Posterior cingulate gyrus (tissue), 11 donors: ENCODE measurements around the gene RAD51B.

Experiments
- DNase-seq, 10 donors: peaks; one replicate each; pipeline versions ENCODE4 v3.0.0 to v3.0.0-alpha.2; 2020 to 2021; ENCODE audit warnings: mixed read lengths in 3 of 10
- intact Hi-C: fragments of 100-400 bp; cut with DNase I; formaldehyde crosslinking; loops from one replicate; pipeline ENCODE4 v1.15.1; 2023

Gene RAD51B

GRCh38 chr14:68577802-68578541 is 758.4 kb downstream of the RAD51B start:
- intact Hi-C loops: no loop called here
- peak in 1 of 10 donors; percentile 56 for DNase-seq

DNA sequence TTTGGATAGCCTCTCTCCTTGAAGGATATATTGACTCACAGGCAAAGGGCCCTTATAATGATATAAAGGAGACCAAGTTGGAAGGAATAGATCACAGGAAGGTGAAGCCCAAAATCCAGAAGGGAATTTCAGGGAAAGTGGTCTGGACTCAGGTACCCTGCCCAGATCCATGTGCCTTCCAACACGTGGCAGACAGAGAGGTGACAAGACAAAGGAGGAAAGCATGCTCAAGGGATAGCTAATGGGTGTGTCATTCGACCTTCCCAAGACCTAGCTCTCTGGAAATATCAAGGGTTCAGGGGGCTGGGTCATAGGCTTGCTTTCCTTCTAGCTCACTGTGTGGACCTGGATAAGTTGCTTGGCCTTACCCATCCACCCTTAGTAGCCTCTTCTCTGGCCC is 759.0 kb downstream of the RAD51B start:
- peak in 1 of 10 donors; percentile 36 for DNase-seq
- intact Hi-C loops: no loop called here

GRCh38 chr14:68580096-68580645 is 760.6 kb downstream of the RAD51B start:
- intact Hi-C loops: no loop called here

DNA sequence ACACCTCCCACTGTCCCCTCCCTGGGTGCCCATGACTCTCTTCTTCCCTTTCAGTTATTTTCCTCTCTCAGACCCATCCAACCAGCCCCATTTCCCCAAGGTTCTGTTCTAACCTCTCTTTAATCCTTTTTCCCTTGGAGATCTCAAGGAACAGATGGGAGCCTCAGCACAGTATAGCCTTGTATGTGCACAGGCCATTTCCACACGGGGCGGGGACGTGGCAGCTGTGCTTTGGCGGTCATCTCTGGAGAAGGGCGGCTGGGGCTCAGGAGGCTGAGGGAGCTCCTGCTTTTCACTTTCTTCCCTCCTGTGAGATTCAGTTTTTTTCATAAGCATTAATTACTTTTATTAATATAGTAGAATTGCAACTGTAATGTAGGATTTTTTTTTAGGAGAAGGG is 761.1 kb downstream of the RAD51B start:
- DNase-seq: peak in 1 of 10 donors; percentile 57
- intact Hi-C loops: no loop called here

More at GRCh38 chr14:68580096-68580645, 760.6 kb downstream of the RAD51B start:
- DNase-seq: peak in 1 of 10 donors; percentile 44

DNA sequence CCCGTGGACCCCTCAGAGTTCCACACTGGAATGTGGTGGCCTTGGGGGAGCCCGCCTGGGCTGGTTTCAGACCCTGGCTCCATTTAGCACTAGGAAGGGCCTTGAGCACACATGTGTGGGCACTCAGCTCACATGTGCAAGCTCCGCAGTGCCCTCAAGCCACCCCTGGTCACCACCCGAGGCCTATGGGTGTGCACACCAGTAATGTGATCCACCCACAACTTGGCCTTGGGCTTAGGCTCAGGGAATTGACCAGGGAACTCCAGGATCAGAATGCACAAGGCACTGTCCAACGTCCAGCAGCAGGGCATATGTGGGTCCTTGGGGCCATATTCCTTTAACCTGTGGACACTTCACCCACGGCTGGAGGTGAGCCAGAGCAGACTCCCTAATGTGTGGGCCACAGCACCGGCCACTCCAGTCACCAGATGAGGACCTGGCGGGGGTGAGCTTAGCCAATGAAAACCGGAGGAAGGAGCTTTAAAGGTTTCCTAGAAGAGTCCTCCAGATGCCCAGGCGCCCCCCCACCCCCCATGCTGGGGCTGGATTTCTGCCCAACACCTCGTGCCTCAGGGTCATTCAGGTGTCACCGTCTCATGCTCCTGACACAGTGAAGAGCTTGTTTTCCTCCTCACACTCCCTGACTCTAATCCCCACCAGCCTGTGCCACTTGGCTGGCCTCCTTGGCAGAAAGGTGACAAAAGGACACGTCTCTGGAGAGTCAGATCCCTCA is 764.1 kb downstream of the RAD51B start:
- peak in 1 of 10 donors; percentile 80 for DNase-seq

DNA sequence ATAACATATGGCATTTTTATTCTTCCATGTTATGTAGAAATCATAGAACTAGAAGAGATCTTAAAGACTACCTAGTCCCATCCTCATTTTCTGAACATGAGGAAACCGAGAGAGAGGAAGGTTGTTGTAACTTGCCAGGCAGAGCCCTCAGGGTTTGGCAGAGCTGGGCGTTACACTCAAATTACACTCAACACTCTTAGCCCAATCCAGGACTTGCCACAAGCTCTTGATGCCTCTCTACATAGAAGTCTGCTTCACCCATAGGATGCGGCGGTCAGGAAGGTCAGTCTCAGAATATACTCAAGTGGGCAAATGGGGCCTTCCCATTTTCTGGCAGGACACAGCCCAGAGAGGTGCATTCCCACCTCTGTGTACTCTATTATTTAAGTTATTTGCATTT is 765.2 kb downstream of the RAD51B start:
- intact Hi-C loops: no loop called here
- DNase-seq: peak in 1 of 10 donors; percentile 27

More for the DNA sequence above, 764.1 kb downstream of the RAD51B start:
- intact Hi-C loops: no loop called here

DNA sequence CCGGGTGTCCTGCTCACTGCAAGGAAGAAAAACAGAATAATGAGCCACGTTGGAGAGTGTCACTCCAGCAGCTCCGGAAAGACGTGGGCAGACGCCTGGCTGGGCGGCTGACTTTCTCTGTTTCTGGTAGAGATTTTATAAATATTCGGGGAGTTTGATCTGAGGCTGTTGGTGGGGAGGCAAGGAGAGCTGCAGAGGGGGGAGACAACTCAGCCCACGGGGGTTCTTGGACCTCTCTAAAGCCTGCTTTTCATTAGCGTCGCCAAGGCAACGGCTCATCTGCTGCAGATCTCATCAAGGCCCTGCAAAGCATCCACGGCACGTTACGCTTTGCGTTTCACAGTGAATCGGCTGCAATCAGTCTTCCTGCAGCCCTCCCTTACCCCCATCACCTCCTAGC is 766.1 kb downstream of the RAD51B start:
- DNase-seq: peak in 7 of 10 donors; percentile 38 to 92 (median 66)

GRCh38 chr14:68586896-68587751 is 767.5 kb downstream of the RAD51B start:
- DNase-seq: peak in 1 of 10 donors; percentile 81
- intact Hi-C loops: no loop called here

More for the DNA sequence above, 766.1 kb downstream of the RAD51B start:
- intact Hi-C loops: no loop called here

- peak in 1 of 10 donors; percentile 40 for DNase-seq
- intact Hi-C loops: no loop called here
These were observed 768.4 kb downstream of the RAD51B start for GRCh38 chr14:68587931-68588330.

DNA sequence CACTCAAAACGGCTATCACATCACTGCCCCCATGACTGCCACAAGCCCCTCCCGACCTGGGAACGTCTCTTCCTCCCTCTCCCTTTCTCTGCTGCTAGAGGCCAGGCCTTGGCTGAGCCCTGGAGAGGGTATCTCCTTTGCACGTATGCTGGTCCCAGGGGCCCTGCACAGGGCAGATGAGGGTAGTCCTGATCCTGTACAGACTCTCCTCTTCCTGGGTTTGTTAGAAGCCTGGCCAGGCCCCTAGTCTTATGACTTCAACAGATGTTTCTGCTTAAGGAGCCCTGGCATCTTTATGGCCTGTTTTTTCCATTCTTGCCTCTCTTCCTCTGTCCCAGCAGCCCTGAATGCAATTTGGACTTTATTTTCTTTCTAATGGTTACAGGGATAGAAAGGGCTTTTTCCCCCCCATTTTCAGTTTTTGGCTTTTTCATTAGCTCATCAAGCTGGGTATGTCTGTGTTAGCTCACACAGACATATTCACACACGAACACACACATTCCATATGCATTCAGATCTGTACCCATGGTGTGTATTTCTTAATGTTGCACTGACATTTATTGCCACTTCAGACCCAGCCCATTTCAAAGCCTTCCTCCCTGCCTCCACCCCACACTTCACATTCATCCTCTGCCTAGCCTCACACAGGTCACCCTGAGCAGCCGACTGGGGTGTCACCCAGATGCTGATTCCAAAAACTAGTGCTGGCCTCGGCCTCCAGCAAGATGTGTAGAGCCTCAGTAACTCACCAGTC is 770.0 kb downstream of the RAD51B start:
- peak in 1 of 10 donors; percentile 48 for DNase-seq
- intact Hi-C loops: no loop called here

DNA sequence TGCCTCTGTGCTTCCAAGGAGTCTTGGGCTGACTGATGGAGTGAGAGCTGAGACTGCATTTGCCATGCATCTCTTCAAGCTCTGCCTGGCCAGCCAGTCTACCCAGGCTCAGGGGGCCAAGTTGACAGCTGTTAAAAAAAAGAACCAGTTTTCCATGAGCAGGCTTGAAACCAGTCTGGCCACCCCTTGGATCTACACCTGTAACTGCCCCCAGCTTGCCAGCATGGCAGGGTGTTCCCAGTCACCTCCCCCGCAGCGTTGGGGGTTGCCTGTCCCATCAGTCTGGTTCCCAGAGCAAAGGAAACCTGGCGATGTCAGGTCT is 770.6 kb downstream of the RAD51B start:
- intact Hi-C loops: no loop called here
- DNase-seq: peak in 1 of 10 donors; percentile 57

DNA sequence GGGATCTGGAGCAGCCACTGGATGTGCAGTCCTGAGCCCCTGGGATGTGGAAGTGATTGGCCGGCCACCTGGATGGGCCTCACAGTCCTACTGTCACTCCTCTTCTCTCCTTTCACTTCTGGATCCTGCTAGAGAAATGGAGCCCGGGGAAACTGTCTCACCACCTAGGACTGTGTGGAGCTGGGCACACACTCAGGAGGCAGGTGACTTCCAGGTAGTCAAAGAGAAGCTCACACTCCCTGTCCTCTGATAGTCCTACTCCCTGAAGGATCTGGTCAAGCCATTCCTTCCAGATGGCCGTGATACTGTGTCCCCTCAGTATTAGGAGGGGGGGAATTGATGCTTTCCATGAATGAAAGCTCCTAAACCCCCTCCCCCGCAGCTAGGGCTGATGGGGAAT is 772.2 kb downstream of the RAD51B start:
- DNase-seq: no peak
- intact Hi-C loops: no loop called here

DNA sequence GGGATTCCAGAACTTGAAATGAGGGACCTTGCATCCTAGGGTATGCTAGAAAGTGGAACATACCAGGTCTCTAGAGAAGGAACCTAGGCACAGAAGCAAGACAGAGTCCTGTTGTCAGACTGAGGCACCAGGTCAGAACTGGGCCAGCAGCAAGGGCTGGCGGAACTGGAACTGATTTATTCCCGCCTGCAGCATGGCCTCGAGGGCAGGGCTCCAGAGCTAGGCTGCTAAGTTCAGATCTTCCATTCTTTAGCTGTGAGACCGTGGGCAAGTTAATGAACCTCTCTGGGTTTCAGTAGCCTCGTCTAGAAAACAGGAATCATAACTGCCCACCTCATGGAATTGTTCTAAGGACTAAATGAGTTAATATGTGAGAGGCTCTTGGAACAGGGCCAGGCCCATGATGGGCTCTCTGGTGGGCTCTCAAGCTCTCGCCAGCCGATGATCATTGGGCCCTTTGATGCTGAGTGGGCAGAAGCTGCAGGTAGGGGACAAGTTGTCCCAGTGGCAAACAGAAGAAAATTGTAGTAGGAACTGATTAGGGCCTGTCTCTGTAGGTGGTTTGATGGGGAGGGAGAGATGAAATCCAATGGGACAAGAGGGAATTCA is 773.5 kb downstream of the RAD51B start:
- intact Hi-C loops: no loop called here
- DNase-seq: peak in 1 of 10 donors; percentile 31

- peak in 1 of 10 donors; percentile 61 for DNase-seq
- intact Hi-C loops: no loop called here
These were observed 774.4 kb downstream of the RAD51B start for GRCh38 chr14:68593806-68594536.

DNA sequence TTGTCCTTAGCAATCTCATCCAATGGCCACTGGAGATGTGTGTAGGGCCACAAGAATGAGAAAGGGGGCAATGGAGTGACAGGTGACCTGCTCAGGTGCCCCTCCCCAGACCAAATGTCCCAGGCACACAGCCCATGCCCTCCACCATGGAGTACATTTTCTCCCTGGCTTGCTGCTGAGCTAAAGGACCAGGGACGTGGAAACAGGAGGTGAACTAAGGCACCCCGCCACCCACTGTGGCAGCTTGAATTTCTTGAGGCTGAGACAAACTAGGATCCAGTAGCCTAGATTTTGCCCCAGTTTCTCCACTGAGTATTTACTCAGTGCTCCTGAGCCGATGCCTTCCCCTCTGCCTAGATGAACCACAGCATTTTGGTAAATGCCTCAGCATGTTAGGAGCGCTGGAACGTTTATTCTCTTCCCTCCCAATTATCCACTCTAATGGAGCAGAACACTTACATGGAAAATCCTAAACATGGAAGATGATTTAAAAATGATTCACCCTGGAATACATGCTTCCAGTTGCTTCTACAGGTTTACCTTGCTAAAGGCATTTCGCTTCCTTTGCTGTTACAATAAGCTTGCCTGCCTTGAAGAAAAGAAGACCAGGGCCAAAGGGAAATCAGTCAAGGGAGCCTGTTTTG is 775.3 kb downstream of the RAD51B start:
- peak in 1 of 10 donors; percentile 45 for DNase-seq
- intact Hi-C loops: no loop called here

GRCh38 chr14:68596211-68596610 is 776.6 kb downstream of the RAD51B start:
- DNase-seq: no peak
- intact Hi-C loops: no loop called here

GRCh38 chr14:68596701-68597100 is 777.1 kb downstream of the RAD51B start:
- no peak for DNase-seq
- intact Hi-C loops: no loop called here

DNA sequence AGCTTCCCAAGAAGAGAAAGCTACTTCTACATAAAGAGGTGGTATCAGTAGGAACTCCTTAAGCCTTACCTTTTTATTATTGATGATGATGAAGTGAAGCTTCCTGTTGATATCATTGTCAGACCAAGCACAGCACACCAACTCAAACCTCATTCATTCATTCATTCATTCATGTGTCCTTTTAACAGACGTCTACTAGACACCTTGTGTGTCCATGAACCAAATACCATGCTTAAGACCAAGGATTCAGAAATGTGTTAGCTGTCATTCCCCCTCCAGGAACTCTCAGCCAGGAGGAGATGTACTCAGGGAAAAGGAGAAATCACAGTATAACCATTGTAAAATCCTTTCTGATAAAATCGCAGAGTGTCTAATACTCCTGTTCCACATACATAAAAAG is 778.5 kb downstream of the RAD51B start:
- intact Hi-C loops: no loop called here
- no peak for DNase-seq
